ENCODE data around the gene OVOL1.

OVOL1 gene

DNA sequence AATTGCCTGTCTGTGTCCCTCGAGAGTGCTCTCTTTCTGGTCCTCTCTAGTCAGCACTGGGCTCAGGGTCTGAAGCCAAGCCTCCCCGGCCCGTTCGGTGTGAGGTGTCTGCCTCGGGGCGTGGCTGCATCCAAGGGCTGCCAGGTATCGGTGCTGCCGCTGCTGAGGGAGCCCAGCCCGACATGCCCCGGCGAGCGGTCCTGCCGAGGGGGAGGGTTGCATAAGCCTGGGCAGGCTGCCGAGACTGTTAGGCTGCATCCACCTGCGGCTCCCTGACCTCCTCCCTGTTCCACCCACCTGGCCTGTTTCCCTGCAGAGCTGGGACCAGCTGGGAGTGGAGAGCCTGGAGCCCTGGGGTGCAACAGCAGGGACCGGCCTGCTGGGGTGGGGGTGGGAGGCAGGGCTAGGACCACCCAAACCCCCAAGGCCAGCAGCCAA, 6.3 kb downstream of the OVOL1 start:
- DNase-seq = no peak

DNA sequence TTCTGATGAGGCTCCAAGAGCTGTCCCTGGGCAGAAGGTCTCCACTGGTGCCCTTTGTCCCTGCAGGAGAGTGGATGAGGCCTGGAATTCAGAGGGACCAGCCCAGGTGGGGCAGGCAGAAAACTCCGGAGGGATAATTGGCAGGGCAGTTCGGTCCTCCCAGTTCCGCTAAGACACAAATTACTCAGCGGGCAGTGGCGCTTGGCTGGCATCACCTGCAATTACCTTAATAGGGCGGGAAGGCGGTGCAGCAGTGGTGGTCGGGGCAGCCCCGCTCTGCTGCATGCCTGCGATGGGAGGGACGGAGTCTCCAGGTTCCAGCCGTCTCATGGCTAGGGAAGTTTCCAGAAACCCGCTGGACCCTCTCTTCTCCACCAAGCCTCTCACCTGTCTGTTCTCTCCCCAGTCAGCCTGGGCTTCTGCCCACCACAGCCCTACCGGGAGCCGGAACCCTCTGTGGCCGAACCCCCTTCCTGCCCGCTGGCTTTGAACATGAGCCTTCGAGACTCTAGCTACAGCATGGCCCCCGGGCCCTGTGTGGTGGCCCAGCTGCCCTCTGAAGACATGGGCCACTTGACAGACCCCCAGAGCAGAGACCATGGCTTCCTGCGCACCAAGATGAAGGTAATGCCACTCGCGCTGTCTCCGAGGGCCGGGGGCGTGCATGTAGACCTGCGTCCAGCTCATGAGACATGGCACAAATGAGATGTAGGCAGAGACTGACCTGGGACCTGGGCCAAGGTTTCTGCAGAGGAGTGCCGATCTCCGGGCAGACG, 7.0 kb downstream of the OVOL1 start:
- no peak for DNase-seq

DNA sequence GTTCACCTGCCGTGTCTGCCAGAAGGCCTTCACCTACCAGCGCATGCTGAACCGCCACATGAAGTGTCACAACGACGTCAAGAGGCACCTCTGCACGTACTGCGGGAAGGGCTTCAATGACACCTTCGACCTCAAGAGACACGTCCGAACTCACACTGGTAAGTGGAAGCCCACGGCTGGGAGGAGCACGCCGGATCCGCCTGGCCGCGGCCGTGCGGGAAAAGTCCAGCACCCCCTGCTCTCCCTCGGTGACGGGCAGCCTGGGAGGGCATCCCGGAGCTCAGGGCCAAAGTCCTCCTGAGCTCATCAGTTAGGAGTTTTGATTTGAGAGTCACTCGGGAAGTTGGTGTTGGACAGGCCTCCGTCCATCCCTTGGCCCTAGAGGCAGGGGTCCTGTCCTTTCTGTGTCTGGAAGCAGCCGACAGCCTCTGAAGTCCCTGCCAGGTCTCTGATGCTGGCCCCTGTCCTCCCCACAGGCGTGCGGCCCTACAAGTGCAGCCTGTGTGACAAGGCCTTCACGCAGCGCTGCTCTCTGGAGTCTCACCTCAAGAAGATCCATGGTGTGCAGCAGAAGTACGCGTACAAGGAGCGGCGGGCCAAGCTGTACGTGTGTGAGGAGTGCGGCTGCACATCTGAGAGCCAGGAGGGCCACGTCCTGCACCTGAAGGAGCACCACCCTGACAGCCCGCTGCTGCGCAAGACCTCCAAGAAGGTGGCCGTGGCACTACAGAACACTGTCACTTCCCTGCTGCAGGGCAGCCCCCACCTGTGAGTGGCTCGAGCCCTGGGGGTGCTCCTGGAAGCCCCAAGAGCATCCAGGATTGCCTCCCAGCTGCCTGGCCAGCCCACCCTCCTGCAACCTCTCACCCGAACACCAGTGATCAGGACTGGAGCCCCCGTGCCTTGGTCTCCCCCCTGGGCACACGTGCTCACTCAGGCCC, 8.0 kb downstream of the OVOL1 start:
- no peak for DNase-seq

DNA sequence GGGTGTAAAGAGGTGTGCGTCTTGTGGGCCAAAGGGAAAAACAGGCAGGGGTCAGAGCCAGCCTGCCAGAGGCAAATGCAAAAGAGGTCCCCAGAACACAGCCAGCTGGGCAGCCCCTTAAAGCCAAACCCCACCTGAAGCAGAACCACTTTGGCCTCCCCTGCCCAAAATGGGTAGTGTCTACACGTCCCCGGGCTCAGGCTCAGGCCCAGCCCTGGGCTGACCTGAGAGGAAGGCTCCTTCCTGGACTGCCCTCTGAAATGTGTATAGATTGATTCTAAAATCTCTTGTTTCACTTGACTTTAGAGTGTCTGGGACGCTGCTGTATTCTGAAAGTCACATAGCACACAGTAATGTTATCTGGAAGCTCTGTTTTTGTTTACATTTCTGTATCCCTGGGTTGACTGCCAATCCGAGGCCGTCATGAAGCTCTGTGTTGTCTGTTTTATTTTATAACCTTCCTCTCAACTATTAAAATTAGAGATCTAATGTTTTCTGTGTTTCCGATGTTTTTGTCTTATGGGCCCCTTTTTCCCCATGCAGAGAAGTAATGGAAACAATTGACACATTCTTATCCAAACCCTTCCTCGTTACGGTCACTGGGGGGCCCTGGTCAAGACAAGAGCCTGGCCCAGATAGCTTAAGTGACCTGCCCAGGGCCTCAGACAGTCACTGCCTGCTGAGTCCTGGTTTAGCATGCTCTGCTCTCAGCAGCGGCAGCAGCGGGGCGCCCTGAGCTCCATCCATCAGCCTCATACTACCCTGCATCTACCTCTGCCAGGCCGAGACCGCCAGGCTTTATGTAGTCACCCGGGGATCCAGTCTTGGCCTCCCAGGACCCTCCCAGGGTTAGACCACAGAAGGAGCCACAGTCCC, 10.1 kb downstream of the OVOL1 start:
- DNase-seq = no peak

DNA sequence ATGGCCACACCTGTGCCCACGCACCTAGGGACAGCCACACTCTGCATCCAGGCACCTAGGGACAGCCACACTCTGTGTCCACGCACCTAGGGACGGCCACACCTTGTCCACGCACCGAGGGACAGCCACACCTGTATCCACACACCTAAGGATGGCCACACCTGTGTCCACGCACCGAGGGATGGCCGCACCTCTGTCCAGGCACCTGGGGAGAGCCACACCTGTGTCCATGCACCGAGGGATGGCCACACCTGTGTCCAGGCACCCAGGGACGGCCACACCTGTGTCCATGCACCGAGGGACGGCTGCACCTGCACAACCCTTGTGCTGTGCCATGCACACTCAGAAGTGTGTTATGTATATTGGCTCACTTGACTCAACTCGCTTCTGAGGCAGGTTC, 10.8 kb downstream of the OVOL1 start:
- no peak for DNase-seq

DNA sequence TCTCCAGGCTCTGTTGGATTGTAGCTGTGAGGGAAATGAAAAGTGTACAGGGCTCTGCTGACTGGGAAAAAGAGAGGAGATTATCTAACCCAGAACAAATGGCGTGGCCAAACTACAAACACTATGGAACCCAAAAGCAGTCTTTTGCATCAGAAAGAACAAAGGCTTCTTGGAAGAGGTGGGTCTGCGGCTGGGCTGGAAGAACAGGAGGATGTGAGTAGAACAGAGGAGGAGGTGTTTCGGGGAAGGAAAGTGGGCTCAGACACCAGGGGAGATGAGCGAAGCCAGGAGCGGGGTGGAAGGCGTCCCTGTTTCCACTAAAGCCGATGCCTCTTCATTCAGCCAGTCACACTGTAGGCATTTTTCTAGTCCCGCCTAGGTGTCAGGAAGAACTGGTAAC, 12.0 kb downstream of the OVOL1 start:
- no peak for DNase-seq

DNA sequence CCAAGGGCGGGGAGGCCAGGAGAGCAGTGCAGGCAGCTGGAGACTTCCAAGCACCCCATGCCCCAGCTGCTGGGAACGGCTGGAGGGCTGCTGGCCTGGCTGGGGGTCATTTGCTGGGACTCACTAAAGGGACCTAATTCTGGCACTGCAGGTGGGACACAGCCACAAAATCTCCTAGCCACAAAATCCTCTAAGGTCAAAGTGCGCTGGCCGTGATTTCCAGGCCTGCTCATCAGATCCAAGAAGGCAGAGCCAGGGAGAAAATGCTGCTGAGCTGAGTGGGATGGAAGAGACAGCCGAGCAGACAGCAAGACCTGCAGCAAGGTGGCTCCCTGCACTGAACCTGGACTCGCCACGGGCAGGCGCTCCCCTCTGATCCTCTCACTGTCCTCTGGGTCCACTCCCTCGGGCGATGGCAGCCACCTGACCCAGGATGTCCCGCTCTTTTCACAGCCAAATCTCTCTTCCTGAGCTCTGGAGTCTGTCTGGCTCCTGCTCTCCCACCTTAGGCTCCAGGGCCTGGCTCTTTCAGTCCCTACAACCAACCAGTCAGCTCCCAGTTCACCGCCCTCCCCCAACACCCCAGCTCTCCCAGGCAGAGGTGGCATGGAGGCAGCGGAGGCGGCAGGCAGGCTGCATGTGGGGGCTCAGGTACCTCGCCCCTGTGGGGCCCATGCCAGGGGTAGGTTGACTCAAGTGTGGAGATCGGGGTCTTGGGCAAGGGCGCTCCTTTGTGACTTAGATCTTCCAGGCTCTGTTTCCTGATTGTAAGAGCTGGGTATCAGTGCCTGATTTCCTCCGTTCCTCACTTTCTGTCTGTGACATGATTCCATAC, 14.5 kb downstream of the OVOL1 start:
- no peak for DNase-seq

DNA sequence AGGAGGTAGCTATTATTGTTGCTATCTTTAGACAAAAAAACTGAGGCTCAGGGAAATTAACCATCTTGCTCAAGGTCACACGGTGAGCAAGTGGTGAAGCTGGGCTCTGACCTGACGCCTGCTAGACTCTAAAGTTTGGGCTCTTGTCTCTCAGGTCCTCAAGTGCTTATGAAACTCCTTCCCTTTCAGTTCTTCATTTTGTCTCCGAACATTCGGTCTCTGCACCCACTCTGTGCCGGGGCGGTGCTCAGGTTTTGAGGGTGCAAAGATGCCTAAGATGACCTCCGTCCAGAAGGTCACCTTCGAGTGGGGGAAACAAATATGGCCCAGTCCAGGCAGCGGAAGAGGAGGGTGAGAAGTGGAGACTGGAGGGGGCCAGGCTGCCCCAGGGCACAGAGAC, 16.0 kb downstream of the OVOL1 start:
- no peak for DNase-seq

DNA sequence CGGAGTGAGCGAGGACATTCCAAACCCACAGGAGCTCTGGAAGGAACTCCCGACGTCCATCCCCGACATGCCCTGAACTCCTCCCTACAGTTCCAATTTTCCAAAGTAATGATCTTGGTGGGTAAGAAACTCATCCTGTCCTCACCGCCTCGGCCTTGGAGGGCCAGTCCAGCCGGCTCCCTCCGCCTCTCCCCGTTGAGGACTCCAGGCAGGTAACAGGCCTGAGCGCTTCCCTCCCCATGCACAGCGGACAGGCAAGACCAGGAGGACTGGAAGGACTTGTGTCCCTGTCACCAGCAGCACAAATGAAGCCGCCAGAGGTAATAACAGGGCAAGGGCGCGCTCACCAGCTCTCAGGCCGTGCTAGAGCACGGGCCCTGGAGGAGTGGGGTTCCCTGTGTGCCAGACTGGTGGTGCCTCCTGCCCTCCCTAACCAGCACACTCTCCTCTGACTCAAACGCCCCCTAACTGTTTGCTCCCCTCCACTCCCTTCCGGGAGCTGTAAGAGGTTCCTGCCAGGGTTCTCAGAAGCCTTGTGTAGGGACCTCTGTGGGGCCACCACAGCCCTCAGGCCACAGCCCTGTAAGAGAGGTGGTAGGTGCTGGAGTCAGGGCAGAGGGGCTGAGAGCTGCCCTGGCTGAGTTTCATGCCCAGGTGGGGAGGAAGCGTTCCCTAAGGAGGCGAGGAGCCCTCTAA, 17.1 kb downstream of the OVOL1 start:
- DNase-seq = no peak

DNA sequence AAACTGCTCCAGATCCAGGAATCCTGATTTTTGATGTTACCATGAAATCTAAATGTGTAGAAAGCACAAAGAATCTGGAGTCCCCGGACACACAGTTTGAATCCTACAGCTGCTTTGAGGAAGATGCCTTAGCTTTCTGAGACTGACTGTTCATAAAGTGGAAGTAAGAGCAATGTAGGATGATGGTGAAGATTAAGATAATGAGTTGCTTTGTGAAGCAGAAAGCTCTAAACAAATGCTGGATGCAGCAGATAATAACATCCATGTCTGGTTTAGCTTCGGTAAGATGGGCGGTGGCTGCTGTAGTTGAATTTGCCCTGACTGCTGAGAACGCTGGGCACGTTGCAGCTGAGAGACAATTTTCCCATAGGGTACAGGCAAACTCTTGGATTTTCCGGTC, 20.1 kb downstream of the OVOL1 start:
- no peak for DNase-seq

DNA sequence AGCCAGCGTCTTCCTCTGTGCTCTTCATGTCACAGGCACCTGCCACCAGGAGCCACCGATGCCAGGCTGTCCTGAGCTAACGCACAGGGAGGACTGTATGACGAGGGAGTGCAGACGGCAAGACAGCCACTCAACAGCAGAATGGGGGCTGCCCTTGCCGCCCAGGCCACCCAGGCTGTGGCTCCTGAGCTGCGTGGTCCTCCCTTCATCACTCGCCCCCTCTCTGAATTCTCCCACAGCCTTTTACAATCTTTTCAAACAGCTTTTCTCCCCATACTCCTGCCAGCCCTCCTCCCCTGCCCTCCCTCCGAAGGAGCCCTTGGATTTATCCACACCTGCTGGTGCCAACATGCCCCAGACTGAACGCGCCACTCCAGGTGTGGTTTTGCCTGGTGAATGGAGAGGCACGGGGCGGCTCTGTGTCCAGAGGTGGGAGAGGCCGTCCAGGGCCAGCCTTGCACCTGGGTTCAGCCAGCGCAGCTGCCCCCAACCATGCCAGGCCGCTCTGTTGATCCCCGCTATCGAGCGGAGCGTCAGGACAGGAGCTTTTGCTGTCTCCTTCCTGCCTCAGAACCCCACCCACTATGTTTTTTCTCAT, 22.0 kb downstream of the OVOL1 start:
- no peak for DNase-seq

DNA sequence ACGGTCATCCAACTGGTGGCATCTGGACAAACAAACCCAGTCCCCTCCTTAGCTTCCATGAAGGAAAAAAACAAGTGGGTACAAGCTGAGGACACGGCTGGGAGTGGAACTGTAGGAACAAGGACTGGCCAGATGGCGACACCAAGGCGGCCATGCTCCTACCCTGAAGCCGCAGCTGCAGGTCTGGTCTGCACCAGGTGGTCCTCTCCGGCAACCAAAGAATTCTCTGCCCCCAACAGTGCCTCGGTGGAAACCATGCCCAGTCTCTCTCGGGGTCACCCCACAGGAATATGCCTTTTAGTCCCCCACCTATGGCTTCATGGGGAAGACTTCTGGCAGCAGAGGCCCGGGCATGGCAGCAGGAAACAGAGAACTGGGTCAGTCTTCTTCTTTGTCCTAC, 22.6 kb downstream of the OVOL1 start:
- no peak for DNase-seq

DNA sequence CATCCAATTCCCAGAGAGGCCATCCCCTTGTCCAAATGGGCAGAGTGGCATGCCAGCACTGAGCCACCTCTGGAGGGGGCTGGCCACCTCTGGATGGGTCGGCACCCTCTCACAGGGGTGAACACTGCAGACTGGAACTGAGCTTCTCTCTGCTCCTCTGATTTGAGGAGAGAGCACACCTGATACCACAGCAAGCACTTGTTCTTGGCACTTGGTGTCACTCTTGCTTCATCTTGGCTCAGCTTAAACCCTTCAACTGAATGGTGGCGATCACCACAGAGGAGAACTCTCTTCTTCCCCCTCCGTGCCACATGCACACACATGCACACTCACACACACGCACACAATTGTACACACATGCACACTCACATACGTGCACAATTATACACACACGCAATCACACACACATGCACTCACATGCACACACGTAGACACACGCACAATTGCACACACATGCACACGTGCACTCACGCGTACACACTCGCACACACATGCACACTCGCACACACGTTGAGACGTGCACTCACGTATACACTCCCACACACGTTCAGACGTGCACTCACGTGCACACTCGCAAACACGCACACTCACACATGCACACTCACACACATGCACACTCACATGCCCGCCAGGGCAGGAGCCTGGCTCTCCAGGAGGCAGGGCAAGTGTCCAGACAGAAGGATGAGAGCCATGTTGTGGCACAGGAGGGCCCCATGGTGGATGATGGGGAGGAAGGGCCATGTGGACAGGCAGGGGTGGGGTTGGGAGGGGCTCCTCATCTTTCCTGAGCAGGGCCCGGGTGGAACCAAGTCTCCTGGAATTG, 23.4 kb downstream of the OVOL1 start:
- no peak for DNase-seq

DNA sequence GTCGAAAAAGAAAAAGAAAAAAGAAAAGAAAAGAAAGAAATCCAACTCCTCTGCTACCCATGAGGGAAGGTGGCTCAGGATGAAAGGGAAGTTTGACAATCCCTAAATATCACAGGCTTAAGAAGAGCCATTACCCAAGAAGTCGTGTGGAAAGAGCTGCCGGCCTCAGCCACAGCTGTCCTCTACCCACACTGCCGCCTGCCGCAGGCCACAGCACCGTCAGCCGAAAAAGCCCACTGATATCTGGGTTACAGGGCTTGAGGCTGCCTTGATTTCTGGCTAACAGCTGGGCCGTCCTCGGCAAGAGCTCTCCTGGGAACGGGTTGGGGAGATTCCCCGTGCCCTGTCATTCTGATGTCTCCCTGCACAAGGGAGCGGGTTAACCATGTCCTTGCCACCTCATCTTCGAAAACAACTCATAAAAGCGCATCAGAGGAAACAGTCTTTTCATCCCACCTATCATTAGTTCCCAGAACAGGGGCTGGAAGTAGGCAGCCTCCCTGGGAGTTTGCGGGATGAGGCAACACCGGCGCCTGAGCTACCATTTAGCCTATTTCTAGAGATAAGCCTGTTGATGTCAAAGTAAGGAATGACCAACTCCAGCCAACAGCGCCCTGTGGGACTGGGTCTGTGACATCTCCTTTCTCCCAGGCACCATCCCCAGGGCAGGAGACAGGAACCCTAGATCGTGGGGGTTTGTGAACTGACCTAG, 25.1 kb downstream of the OVOL1 start:
- DNase-seq = no peak

DNA sequence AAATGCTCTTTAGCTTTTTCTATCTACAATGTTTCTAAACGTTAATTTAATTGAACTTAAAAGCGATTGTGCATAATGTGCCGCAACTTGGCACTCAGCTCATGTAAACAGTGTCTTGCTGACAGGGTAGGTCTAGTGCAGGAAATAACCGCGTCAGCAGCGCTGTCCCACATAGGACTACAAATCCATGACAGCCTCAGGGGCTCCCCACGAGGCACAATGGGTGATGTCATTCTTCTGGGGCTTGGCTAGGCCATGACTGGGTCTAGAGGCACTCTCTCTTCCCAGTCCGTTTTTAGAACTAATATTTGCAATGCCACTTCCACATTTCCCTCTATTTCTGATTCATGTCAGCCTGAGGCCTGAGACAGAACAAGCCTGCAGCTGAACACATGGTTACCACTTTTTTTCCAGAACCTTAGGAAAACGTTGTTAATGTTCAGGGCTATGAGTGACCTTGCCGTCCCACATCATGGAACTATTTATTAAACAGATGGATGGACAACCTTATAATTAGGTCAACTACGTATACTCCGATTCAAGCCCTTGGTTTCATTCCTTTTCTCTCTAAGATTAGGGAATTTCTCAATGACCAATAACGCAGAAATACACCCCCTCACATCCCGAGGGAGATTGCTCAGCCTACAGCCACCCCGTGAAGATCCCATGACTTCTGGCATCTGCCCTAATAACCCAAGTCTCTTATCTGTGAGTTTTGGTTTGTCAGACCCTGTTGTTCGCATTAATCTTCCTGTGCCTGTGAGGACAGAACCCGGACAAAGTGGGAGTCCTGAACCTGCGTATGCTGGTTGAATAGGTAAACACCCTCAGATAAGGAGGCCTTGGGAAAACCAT, 27.5 kb downstream of the OVOL1 start:
- DNase-seq = no peak

DNA sequence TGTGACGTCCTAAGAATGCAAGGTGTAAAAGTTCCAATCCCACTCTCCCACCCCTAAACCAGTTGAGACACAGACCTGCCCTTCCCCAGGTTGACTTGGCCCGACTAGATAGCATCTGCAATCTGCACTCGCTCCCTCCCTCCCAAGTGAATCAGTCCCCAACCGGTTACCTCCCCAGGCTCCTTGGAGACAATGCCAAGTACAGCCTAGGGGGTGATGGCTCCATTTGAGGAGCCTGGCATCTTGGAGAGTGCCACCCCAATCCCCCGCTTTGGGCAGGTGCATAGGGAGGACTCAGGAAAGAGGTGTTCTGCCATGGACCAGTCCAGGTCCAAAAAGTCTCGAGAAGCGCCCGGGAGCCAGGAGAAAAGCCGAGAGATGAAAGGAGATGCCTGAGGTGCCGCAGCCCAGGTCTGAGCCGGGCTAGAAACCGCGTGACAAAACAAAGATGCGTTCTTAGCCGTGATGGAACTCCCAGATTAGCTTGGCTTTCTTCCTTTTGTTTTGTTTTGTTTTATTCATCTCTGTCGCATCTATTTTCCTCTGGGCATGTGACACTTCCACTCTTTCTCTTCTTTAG, 28.2 kb downstream of the OVOL1 start:
- DNase-seq = no peak

DNA sequence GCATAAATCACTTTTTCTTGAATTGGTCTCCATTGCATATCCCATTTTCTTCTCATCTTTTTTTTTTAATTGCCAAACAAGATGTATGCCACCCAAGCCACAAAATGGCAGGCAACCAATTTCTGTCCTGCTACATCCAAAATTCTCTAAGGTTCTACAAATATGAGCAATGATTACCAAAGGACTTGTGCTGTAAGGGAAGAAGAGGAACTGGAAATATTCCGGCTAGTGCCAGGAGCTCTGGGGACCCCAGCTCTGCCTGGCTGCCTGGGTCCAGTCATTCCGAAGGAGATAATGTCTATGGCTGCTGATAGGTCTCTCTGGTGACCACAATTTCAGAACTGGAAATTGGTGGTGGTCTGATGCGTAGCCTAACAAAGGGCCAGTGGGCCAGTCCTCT, 29.8 kb downstream of the OVOL1 start:
- no peak for DNase-seq

DNA sequence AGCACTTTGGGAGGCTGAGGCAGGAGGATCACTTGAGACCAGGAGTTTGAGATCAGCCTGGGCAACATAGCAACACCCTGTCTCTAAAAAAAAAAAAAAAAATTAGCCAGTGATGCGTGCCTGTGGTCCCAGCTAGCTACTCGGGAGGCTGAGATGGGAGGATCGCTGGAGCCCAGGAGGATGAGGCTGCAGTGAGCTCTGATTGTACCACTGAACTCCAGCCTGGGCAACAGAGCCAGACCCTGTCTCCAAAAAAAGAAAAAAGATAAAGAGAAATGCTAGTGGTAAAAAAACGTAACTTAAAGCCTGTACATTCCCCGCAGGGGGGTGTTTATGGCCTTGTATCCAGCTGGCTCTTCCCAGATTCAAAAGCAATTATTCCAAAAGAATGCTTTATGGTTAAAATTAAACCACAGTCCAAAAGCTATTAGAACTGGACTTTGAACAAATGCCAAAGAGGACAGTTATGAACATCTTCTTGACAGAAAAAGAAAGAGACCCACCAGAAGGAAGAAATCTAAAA, 30.5 kb downstream of the OVOL1 start:
- no peak for DNase-seq

All from fibroblast of skin of right biceps (primary cell).